ENCODE measurements around the gene CFAP119. TPM values are rescaled to one million over a fixed set of nuclear protein-coding genes. Genes with fewer than 3 reads are reported as not detected.

The CFAP119 gene
- total RNA-seq, 1 donor = 1.3 TPM

- DNase-seq (ENCODE audit: low read depth) = no peak
- H3K4me3 ChIP-seq (ENCODE audit: low read depth, low read length) = no peak overlapping the region
- no peak for TF ChIP-seq CTCF (IDR thresholded peaks at IDR 0.05; ENCODE audit: insufficient read depth, low read depth, low read length)
Observed at GRCh38 chr16:30737794-30738648, 23.8 kb downstream of the CFAP119 start.

- no peak overlapping the region for H3K4me3 ChIP-seq (ENCODE audit: low read depth, low read length)
- no peak for TF ChIP-seq CTCF (IDR thresholded peaks at IDR 0.05; ENCODE audit: insufficient read depth, low read depth, low read length)
- no peak for DNase-seq (ENCODE audit: low read depth)
Observed at GRCh38 chr16:30736995-30737793, 24.7 kb downstream of the CFAP119 start.

- no peak for TF ChIP-seq CTCF (IDR thresholded peaks at IDR 0.05; ENCODE audit: insufficient read depth, low read depth, low read length)
- no peak for DNase-seq (ENCODE audit: low read depth)
- no peak overlapping the region for H3K4me3 ChIP-seq (ENCODE audit: low read depth, low read length)
Observed at GRCh38 chr16:30731411-30731810, 30.5 kb downstream of the CFAP119 start.

- no peak for TF ChIP-seq CTCF (IDR thresholded peaks at IDR 0.05; ENCODE audit: insufficient read depth, low read depth, low read length)
- no peak for DNase-seq (ENCODE audit: low read depth)
- no peak overlapping the region for H3K4me3 ChIP-seq (ENCODE audit: low read depth, low read length)
Observed at GRCh38 chr16:30728899-30729672, 32.8 kb downstream of the CFAP119 start.

- H3K4me3 ChIP-seq (ENCODE audit: low read depth, low read length) = no peak overlapping the region
- no peak for DNase-seq (ENCODE audit: low read depth)
- TF ChIP-seq CTCF (IDR thresholded peaks at IDR 0.05; ENCODE audit: insufficient read depth, low read depth, low read length) = no peak
Observed at GRCh38 chr16:30728321-30728720, 33.5 kb downstream of the CFAP119 start.

- DNase-seq (ENCODE audit: low read depth) = no peak
- no peak for TF ChIP-seq CTCF (IDR thresholded peaks at IDR 0.05; ENCODE audit: insufficient read depth, low read depth, low read length)
- H3K4me3 ChIP-seq (ENCODE audit: low read depth, low read length) = no peak overlapping the region
Observed at GRCh38 chr16:30725418-30725792, 36.5 kb downstream of the CFAP119 start.

Data from fibroblast of villous mesenchyme (primary cell).